Left hindlimb (tissue), 1 donor: Measurements from ENCODE around the gene KCNF1.

Source experiments
- DNase-seq: peaks from one replicate; pipeline ENCODE4 v3.0.0-alpha.2; 2018

KCNF1 gene

GRCh38 chr2:10905006-10905861 lies 6.5 kb upstream of the KCNF1 start:
- DNase-seq, result no peak

DNA sequence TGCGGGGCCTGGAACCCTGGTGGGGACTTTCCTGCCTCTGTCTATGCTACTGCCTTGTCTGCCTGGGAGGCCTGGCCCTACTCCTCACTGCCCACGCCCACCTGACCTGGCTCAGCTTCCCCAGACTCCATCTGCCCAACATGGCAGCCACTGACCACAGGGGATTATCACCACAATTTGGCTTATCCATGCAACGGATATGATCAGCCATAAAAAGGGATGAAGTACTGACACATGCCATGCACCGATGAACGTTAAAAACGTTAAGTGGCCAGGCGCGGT lies 5.9 kb upstream of the KCNF1 start:
- no peak for DNase-seq

- no peak for DNase-seq
Observed at GRCh38 chr2:10906926-10907625, 4.7 kb upstream of the KCNF1 start.

- no peak for DNase-seq
Observed at GRCh38 chr2:10908195-10908594, 3.5 kb upstream of the KCNF1 start.

GRCh38 chr2:10909050-10909995 lies 2.4 kb upstream of the KCNF1 start:
- DNase-seq, result no peak

GRCh38 chr2:10909996-10910341 lies 1.8 kb upstream of the KCNF1 start:
- no peak for DNase-seq

DNA sequence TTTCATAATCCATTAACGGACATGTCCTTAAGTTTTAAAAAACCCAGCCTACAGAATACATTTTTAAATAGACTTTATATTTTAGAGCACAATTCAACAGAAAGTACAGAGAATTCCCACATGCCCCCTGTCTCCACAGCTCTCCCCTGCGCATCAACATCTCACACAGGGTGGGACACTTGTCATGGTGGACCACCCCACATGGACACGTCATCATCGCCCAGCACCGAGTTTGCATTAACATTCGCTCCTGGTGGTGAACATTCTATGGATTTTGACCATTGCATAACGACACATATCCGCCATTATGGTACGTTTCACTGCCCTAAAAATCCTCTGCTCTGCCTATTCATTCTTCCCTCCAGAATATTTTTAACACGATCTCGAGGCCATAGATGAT lies 1.1 kb upstream of the KCNF1 start:
- DNase-seq, result no peak

DNA sequence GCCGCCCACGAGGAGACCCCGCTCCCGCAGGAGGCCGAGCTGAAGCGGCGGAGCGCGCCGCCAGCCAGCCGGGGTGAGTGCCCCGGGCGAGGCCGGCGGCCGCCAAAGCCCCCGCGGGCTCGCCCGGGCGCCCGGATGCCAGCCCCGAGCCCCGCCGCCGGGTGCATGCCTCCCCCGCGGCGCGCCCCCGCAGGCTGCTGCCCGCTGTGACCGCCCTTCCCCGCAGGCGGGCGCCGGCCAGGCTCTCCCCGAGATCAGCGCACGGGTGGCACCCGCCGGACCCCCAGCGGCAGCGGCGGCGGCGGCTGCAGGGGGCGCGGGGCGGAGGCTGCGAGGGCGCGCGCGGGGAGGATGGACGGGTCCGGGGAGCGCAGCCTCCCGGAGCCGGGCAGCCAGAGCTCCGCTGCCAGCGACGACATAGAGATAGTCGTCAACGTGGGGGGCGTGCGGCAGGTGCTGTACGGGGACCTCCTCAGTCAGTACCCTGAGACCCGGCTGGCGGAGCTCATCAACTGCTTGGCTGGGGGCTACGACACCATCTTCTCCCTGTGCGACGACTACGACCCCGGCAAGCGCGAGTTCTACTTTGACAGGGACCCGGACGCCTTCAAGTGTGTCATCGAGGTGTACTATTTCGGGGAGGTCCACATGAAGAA lies 470 bp downstream of the KCNF1 start:
- no peak for DNase-seq

- DNase-seq, result no peak
Observed at GRCh38 chr2:10912796-10913455, 1.2 kb downstream of the KCNF1 start.

- no peak for DNase-seq
Observed at GRCh38 chr2:10913501-10914271, 2.0 kb downstream of the KCNF1 start.

- no peak for DNase-seq
Observed at GRCh38 chr2:10914272-10914693, 2.5 kb downstream of the KCNF1 start.

DNA sequence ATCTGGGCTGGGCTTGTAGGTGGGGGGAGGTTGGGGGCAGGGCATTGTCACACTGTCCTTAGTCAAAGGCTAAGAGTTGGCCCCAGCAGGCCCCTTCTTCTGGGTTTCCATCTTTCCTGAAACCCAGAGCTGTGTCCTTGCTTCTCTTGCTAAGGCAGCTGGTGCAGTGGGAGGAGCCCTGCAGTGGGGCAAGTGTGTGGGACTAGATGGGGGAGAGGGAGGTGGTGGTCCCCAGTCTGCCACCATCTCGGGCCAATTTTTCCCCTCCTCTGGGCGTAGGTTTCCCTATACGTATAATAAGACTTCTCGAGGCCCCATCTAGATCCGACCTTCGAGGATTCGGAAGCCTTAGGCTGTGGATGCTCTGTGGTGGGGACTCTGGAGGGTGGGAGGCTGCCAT lies 3.5 kb downstream of the KCNF1 start:
- DNase-seq, result no peak

- DNase-seq, result no peak
Observed at GRCh38 chr2:10915731-10916276, 4.1 kb downstream of the KCNF1 start.

DNA sequence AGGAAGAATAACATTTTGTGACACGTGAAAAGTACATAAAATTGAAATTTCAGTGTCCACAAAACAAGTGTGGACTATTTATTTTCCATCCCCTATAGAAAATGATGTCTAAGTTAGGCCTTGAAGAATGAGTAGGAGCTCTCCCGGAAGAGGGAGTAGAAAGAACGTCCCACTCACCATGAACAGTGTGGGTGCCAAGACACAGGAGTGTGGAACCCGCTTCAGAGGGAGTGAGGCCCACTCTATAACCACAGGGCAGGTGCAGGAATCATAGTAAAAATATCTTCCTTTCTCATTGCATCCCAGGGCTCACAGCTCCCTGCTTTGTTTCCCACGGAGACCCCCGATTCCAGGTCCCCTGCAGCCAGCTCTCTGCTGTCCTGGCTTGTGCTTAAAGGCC lies 5.2 kb downstream of the KCNF1 start:
- DNase-seq, result no peak

GRCh38 chr2:10917927-10918326 lies 6.2 kb downstream of the KCNF1 start:
- DNase-seq, result no peak

DNA sequence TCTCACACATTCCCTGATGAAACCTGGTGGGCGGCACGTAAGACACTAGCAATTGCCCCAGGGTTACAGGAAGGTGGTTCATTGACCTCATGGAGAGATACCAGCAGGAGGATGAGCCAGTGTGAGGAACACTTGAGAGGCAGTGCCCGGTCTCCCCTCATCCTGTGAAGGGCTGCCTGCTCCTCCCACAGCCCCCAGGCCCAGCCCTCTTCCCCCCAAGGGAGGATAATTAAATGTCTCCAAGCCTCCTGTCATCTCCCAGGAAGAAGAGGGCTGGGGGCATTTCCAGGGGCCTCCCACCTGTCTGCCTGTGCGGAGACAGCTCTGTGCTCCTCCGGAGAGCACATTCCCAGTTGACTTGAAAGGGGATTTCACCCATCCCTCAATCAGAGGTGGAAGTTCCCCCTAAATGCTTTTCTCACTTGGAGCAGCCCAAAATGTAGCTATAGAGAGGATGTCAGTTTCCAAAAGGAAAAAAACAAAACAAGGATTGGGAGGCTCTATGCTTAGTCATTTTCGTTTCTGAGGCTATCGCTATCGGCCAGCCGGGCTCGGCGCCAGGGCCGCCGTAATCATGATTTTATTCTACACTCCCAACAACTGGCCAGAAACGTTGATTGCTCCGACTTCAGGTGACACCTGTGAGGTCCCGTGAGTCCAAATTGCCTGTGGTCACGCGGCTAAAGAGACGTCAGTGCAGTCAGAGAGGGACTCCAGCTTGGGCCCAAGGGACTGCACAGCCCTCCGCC lies 7.1 kb downstream of the KCNF1 start:
- DNase-seq, result no peak

DNA sequence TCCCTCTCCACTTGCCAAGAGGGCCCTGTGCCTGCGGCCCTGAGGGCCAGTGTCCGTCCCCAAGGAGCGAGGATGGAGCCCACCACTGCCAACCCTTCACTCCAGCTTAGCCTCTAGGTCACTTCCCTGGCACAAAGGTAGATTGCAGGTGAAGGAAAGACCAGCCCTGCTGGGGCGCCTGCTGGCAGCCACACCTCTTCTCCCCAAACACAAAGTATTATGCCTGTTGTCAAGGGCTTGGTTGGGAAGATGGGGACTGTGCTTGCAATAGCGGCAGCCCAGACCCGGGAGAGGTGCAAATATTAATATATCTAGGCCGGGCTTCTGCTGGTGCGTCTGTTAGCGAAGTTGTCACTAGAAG lies 7.7 kb downstream of the KCNF1 start:
- DNase-seq, result no peak

- DNase-seq, result no peak
Observed at GRCh38 chr2:10919771-10920621, 8.3 kb downstream of the KCNF1 start.

DNA sequence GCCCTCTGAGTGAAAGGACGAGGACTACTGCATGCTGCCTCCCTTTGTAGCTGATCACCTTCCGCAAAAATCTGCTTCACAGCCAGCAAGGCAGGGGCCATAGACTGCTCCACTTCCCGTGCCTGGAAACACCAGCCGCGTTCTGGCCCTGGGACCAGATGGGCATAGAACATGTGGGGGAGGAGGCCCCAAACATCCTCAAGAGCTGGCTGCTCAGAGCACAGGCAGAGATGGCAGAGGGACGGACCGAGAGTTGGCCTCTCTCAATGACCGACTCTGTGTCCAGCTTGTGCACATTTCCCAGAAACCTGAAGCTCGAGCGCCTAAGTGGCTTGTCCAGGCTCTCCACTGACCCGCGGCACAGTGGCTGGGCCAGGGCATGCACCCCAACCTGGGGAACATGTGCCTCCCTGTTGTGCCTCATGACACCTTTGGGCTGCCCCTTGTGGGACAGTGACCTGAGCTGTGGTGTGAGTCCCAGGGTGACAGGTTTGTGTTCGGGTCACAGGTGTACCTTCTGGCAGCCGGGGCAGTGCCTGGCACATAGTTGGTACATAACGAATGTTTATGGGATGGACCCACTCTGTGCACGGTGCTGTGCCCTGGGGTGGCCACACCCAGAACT lies 9.1 kb downstream of the KCNF1 start:
- no peak for DNase-seq
